Measurements from ENCODE around the gene PCDHGC5.

The PCDHGC5 gene

DNA sequence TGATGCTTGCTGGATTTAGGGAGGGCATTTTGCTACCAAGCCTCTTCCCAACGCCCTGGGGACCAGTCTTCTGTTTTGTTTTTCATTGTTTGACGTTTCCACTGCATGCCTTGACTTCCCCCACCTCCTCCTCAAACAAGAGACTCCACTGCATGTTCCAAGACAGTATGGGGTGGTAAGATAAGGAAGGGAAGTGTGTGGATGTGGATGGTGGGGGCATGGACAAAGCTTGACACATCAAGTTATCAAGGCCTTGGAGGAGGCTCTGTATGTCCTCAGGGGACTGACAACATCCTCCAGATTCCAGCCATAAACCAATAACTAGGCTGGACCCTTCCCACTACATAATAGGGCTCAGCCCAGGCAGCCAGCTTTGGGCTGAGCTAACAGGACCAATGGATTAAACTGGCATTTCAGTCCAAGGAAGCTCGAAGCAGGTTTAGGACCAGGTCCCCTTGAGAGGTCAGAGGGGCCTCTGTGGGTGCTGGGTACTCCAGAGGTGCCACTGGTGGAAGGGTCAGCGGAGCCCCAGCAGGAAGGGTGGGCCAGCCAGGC lies 23.0 kb downstream of the PCDHGC5 start:
- TF ChIP-seq, protein P1, sequence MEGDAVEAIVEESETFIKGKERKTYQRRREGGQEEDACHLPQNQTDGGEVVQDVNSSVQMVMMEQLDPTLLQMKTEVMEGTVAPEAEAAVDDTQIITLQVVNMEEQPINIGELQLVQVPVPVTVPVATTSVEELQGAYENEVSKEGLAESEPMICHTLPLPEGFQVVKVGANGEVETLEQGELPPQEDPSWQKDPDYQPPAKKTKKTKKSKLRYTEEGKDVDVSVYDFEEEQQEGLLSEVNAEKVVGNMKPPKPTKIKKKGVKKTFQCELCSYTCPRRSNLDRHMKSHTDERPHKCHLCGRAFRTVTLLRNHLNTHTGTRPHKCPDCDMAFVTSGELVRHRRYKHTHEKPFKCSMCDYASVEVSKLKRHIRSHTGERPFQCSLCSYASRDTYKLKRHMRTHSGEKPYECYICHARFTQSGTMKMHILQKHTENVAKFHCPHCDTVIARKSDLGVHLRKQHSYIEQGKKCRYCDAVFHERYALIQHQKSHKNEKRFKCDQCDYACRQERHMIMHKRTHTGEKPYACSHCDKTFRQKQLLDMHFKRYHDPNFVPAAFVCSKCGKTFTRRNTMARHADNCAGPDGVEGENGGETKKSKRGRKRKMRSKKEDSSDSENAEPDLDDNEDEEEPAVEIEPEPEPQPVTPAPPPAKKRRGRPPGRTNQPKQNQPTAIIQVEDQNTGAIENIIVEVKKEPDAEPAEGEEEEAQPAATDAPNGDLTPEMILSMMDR (IDR thresholded peaks at IDR 0.05; ENCODE audit: low read depth, low read length), result no peak
- in situ Hi-C loops (cut with HindIII; ENCODE audit: low sequenced_read_pairs), result no loop called here
- H3K4me3 ChIP-seq (ENCODE audit: low read depth, low read length), result no peak overlapping the region
- no peak for DNase-seq (ENCODE audit: low read depth, low spot score)

DNA sequence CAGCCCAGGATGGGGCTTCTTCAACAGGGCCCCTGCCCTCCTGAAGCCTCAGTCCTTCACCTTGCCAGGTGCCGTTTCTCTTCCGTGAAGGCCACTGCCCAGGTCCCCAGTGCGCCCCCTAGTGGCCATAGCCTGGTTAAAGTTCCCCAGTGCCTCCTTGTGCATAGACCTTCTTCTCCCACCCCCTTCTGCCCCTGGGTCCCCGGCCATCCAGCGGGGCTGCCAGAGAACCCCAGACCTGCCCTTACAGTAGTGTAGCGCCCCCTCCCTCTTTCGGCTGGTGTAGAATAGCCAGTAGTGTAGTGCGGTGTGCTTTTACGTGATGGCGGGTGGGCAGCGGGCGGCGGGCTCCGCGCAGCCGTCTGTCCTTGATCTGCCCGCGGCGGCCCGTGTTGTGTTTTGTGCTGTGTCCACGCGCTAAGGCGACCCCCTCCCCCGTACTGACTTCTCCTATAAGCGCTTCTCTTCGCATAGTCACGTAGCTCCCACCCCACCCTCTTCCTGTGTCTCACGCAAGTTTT lies 23.6 kb downstream of the PCDHGC5 start:
- H3K4me3 ChIP-seq (ENCODE audit: low read depth, low read length), result peak overlapping the region; percentile 12
- DNase-seq (ENCODE audit: low read depth, low spot score), result peak; percentile 69
- in situ Hi-C loops (cut with HindIII; ENCODE audit: low sequenced_read_pairs), result no loop called here
- TF ChIP-seq, protein P1 (IDR thresholded peaks at IDR 0.05; ENCODE audit: low read depth, low read length), result peak; percentile 91

DNA sequence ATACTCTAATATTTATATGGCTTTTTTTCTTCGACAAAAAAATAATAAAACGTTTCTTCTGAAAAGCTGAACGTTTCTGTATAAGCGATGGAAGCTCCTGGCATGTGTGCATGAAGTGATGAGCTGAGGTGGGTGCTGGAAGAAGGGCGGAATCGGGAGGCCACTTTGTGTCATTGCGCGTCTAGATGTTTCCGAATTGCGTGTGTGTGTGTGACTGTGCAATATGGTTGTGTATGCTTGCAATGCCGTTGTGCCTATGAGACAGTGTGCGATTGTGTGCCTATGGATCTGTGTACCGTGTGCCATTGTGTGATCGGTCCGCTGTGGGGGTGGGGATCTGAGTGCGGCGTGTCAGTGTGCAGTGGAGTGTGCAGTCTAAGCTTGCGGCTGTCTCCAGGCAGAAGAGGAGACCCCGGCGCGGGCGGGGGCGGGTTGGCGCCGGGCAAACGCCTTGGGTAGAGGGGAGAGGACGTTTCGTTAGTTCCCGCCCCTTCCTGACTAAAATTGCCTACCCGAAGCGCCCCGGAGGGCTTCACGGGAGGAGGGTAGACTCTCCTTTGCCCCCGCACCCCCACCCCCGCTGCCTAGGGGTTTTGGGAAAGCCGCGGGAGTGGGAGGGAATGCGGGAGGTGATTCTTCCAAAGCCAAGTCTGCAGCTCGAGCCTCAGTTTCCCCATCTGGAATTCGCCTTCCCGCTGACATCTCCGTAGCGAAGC lies 24.2 kb downstream of the PCDHGC5 start:
- in situ Hi-C loops (cut with HindIII; ENCODE audit: low sequenced_read_pairs), result no loop called here
- peak; percentile 46 for DNase-seq (ENCODE audit: low read depth, low spot score)
- TF ChIP-seq, protein P1 (IDR thresholded peaks at IDR 0.05; ENCODE audit: low read depth, low read length), result no peak
- H3K4me3 ChIP-seq (ENCODE audit: low read depth, low read length), result peak overlapping the region; percentile 41

DNA sequence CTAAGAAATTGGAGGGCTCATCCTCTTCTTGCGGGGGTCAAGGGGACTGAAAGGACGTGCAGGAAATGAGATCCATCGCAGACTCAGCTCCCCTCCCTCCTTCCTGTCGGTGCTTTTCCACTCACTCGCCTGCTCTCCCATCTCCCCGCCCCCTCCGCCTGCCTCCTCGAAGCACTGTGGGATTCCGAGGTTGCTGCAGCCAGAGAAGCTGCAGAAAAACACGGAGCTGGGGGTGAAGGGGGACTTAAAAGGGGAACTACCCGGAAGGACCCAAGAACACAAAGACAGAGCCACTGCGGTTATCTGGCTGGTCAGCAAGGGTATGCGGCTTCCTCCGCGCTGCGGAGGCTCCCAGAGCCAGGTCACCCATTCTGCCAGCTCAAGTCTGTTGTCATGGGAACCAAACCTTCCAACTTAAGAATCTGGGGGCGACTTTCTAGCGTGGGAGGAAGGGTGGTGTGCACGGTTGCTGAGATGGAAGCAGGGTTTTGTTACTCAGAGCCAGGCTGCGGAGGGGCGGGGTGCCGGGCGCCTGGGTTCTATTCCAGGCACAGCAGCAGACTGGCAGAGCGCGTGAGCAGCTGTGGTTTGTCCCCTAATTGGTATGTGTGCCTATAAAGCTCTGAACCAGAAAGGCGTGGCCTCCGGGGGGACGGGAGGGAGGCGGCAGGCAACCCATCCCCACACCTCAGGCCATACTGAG lies 24.9 kb downstream of the PCDHGC5 start:
- peak overlapping the region; percentile 41 for H3K4me3 ChIP-seq (ENCODE audit: low read depth, low read length)
- DNase-seq (ENCODE audit: low read depth, low spot score), result peak; percentile 92
- in situ Hi-C loops (cut with HindIII; ENCODE audit: low sequenced_read_pairs), result no loop called here
- TF ChIP-seq, protein P1 (IDR thresholded peaks at IDR 0.05; ENCODE audit: low read depth, low read length), result no peak

DNA sequence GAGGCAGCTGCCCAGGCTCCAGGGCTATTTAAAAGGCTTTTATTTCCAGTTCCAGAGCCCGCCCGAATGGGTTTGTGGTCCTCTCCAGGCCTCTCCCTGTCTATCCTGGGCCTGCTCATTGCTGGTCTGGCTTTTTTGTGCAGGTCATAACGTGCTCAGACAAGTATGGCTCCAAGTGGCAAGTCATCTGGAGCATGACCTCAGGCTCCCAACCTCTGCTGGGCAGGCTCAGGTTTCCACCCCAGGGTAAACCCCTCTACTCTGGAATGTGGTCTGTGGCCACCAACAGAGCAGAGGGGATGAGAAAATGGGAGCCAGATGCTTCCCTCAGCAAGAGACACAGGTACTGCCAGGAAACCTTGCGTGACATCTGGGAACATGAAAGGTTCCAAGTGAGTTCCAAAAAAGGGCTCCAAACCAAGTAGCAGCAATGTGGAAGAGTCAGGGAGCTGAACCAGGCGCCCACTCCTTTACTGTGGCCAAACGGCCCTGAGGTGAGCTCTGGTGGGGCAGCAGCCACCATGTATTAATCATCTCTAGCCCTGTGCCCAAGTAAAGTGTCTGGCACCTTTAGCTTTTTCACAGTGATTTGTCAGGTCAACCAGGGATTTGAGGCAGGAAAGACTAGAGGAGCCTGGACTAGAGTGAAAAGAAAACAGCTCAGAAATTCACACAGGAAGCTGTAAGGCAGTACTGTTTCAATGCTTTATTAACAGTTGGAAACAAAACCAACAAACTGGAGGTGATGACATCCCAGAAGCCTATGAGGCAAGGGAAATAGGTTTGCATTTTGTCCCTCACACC lies 25.7 kb downstream of the PCDHGC5 start:
- TF ChIP-seq, protein P1 (IDR thresholded peaks at IDR 0.05; ENCODE audit: low read depth, low read length), result no peak
- no peak overlapping the region for H3K4me3 ChIP-seq (ENCODE audit: low read depth, low read length)
- peak; percentile 53 for DNase-seq (ENCODE audit: low read depth, low spot score)
- in situ Hi-C loops (cut with HindIII; ENCODE audit: low sequenced_read_pairs), result no loop called here

DNA sequence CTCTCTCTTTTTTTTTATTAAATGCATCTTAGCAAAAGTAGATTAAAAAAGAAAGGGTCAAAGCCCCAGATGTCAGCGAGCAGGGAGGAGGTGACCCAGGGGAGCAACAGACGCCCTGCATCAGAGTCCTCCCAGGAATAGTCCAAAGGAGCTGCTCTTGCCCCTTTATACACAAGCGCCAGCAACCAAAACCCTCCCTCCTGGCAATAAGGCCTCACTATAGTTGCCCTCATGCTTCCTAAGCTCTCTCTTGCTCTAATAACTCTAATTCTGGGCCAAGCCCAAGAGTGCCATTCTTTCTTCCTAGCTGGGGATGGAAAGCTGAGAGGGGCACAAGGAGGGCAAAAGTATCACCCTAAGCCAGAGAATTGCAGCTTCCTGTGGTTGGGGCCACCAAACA lies 26.3 kb downstream of the PCDHGC5 start:
- in situ Hi-C loops (cut with HindIII; ENCODE audit: low sequenced_read_pairs), result no loop called here

More for the DNA sequence above, 26.3 kb downstream of the PCDHGC5 start:
- no peak overlapping the region for H3K4me3 ChIP-seq (ENCODE audit: low read depth, low read length)
- TF ChIP-seq, protein P1 (IDR thresholded peaks at IDR 0.05; ENCODE audit: low read depth, low read length), result no peak
- DNase-seq (ENCODE audit: low read depth, low spot score), result no peak
